K562 (cell line): ENCODE results near the gene KMT2E. TPM values are rescaled to one million over a fixed set of nuclear protein-coding genes. Genes with fewer than 3 reads are reported as not detected.

ENCODE experiments used
- CHD2 ChIP-seq: IDR thresholded peaks from 2 replicates; pipeline ENCODE4 v1.6.1; 2011; ENCODE audit warnings: low read depth, low read length
- CUX1 ChIP-seq: fragments of 200-800 bp; sonication (Bioruptor generic); IDR thresholded peaks from 2 replicates; pipeline ENCODE4 v1.6.1; 2016; ENCODE audit warnings: missing genetic modification characterization, missing compliant biosample characterization
- EP400 ChIP-seq: fragments of 450-650 bp; IDR thresholded peaks from 2 replicates; pipeline ENCODE4 v1.6.1; 2017; ENCODE audit warnings: antibody characterized with exemption, mild to moderate bottlenecking, moderate library complexity
- FOXA1 ChIP-seq: fragments of 450-650 bp; IDR thresholded peaks from 2 replicates; pipeline ENCODE4 v1.6.1; 2016; ENCODE audit warnings: mild to moderate bottlenecking, borderline replicate concordance
- HDAC6 ChIP-seq: IDR thresholded peaks from 2 replicates; pipeline ENCODE4 v1.6.1; 2012; ENCODE audit warnings: low read depth, mild to moderate bottlenecking, control low read depth, inconsistent platforms, low read length, moderate library complexity
- HSF4 ChIP-seq: fragments of 250-450 bp; sonication (Bioruptor Pico); IDR thresholded peaks from 2 replicates; pipeline ENCODE4 v2.1.2; 2022; ENCODE audit warnings: mild to moderate bottlenecking, moderate library complexity, borderline replicate concordance
- MEF2D ChIP-seq: conservative IDR thresholded peaks from 2 replicates; pipeline ENCODE4 v1.6.1; 2016; ENCODE audit warnings: low read depth, missing genetic modification characterization, missing compliant biosample characterization
- POU5F1 ChIP-seq: fragments of 150-350 bp; IDR thresholded peaks from 2 replicates; pipeline ENCODE4 v1.6.1; 2014; ENCODE audit warnings: borderline replicate concordance, low read length, low read depth, mild to moderate bottlenecking; ENCODE audit not compliant: partially characterized antibody
- RBBP5 ChIP-seq: fragments of 200-600 bp; sonication (generic); IDR thresholded peaks from 2 replicates; pipeline ENCODE4 v1.6.1; 2012; ENCODE audit warnings: borderline replicate concordance, mild to moderate bottlenecking, low read length, control low read depth, inconsistent platforms; ENCODE audit not compliant: insufficient read depth, poor library complexity, severe bottlenecking
- SAP30 ChIP-seq: fragments of 200-600 bp; sonication (generic); IDR thresholded peaks from 2 replicates; pipeline ENCODE4 v1.6.1; 2012; ENCODE audit warnings: borderline replicate concordance, low read depth, mild to moderate bottlenecking, moderate library complexity, low read length, control low read depth, inconsistent platforms; ENCODE audit not compliant: insufficient read depth, poor library complexity, severe bottlenecking
- TEAD4 ChIP-seq, 2 experiments: sonication (generic) in 1 of 2; formaldehyde crosslinking in 1 of 2; IDR thresholded peaks; 2 replicates each; pipeline versions ENCODE4 v1.6.1 to v1.8.0; 2012 to 2022; ENCODE audit warnings: borderline replicate concordance in 1 of 2, inconsistent platforms in 1 of 2, low read length in 1 of 2, mild to moderate bottlenecking in 1 of 2, missing genetic modification reagents in 1 of 2
- TFE3 ChIP-seq: fragments of 450-650 bp; formaldehyde crosslinking; IDR thresholded peaks from 2 replicates; pipeline ENCODE4 v1.4.0; 2020; ENCODE audit warnings: mild to moderate bottlenecking, mixed read lengths
- ZNF134 ChIP-seq: fragments of 250-450 bp; sonication (Bioruptor Pico); conservative IDR thresholded peaks from 2 replicates; pipeline ENCODE4 v1.4.0; 2020
- polyA plus RNA-seq, 8 experiments: library from polyadenylated mRNA; depleted of rRNA in 4 of 8; stranded (reverse) in 5 of 8; unstranded in 3 of 8; fragments of >200 nt; fragmentation: Nextera tagmentation in 2 of 8; fragmentation: Illumina TruSeq in 1 of 8; extraction: Ambion mirVana in 2 of 8; extraction: Trizol in 1 of 8; gene quantifications; 2 replicates each; pipeline versions ENCODE4 v1.2.1 to v1.2.3, GENCODE V29; 2011 to 2014; ENCODE audit warnings: inconsistent platforms in 1 of 8, missing spikeins in 1 of 8
- total RNA-seq, 7 experiments: library from RNA; depleted of rRNA in 6 of 7; stranded (reverse); fragments of >200 nt in 6 of 7; fragmentation: Illumina TruSeq in 2 of 7; extraction: Trizol in 2 of 7; gene quantifications; 2 replicates each; pipeline versions ENCODE4 v1.2.1 to v1.2.3, GENCODE V29; 2011 to 2021; ENCODE audit warnings: low replicate concordance in 1 of 7
- TF ChIP-seq, protein P1 (sequence below): fragments of 450-650 bp; formaldehyde crosslinking; IDR thresholded peaks from 2 replicates; pipeline ENCODE4 v1.4.0; 2020; ENCODE audit warnings: mild to moderate bottlenecking, moderate library complexity
- TF ChIP-seq, protein P2 (sequence below): fragments of 250-450 bp; sonication (Bioruptor Pico); IDR thresholded peaks from 2 replicates; pipeline ENCODE4 v1.8.0; 2021; ENCODE audit warnings: borderline replicate concordance, mild to moderate bottlenecking, moderate library complexity; ENCODE audit not compliant: poor library complexity, severe bottlenecking
- TF ChIP-seq, protein P3 (sequence below): fragments of 450-650 bp; formaldehyde crosslinking; IDR thresholded peaks from 2 replicates; pipeline ENCODE4 v1.4.0; 2022; ENCODE audit warnings: mild to moderate bottlenecking, moderate library complexity

KMT2E gene
- total and polyA plus RNA-seq, 9 of the 15 experiments (the other 6 are each of a cell fraction or from before 2014, with no cell fraction given), result 8.9 to 55.3 (median 38.1) TPM

DNA sequence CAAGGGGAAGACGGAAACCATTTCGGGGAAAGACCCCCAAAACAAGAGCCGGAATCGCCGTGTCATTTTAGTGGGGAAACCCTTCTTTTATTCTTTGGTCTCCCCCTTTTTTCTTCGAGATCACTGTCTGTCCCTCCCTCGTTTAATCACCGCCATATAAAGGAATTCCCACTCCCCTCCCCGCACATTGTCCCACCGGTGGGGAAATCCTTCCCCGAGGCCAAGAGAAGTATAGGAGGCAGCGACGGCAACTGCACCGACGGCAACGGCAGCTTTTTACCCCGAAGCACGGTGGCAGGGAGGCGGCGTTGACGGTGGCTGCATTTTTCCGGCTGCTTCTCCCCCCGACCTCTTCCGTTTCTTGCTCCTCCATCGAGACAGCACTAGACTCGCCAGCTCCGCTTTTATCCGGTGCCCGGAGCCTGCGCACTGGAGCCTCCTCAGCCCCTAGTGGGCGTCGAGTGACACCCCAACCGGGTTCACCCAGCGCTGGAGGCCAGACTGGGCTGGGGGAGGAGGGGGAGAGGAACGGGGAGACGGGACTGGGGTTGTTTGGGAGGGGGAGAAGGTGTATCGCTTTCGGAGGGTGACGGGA, 687 bp upstream of the KMT2E start (continued):
- no peak for TF ChIP-seq EP400
- no peak for TF ChIP-seq RBBP5
- TF ChIP-seq, protein P1, sequence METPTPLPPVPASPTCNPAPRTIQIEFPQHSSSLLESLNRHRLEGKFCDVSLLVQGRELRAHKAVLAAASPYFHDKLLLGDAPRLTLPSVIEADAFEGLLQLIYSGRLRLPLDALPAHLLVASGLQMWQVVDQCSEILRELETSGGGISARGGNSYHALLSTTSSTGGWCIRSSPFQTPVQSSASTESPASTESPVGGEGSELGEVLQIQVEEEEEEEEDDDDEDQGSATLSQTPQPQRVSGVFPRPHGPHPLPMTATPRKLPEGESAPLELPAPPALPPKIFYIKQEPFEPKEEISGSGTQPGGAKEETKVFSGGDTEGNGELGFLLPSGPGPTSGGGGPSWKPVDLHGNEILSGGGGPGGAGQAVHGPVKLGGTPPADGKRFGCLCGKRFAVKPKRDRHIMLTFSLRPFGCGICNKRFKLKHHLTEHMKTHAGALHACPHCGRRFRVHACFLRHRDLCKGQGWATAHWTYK (CRISPR knock-in tag), result no peak
- TF ChIP-seq HDAC6, result peak; percentile 66; the same call in 1 of the 2 replicates
- TF ChIP-seq, protein P2, sequence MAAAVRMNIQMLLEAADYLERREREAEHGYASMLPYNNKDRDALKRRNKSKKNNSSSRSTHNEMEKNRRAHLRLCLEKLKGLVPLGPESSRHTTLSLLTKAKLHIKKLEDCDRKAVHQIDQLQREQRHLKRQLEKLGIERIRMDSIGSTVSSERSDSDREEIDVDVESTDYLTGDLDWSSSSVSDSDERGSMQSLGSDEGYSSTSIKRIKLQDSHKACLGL (CRISPR knock-in tag), result no peak
- TF ChIP-seq, protein P3, sequence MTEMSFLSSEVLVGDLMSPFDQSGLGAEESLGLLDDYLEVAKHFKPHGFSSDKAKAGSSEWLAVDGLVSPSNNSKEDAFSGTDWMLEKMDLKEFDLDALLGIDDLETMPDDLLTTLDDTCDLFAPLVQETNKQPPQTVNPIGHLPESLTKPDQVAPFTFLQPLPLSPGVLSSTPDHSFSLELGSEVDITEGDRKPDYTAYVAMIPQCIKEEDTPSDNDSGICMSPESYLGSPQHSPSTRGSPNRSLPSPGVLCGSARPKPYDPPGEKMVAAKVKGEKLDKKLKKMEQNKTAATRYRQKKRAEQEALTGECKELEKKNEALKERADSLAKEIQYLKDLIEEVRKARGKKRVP, result no peak
- TF ChIP-seq CHD2, result no peak
- TF ChIP-seq TEAD4 (IDR thresholded peaks at IDR 0.05; ENCODE audit: low read length), result peak; percentile 24; the same call in 1 of the 2 replicates
- TF ChIP-seq TEAD4 (CRISPR knock-in tag; IDR thresholded peaks at IDR 0.05; ENCODE audit: borderline replicate concordance), result peak; percentile 75; the same call in 1 of the 2 replicates
- no peak for TF ChIP-seq POU5F1
- no peak for TF ChIP-seq FOXA1
- TF ChIP-seq SAP30, result peak; percentile 34
- TF ChIP-seq CUX1 (CRISPR knock-in tag), result no peak; the same call in 1 of the 2 replicates
- TF ChIP-seq MEF2D (tag), result peak; percentile 34
- no peak for TF ChIP-seq HSF4 (CRISPR knock-in tag)
- TF ChIP-seq ZNF134, result no peak
- no peak for TF ChIP-seq TFE3 (CRISPR knock-in tag)
